HepG2 (cell line): ENCODE data around the gene PRR5L. TPM values are rescaled to one million over a fixed set of nuclear protein-coding genes. Genes with fewer than 3 reads are reported as not detected.

Source experiments
- ATAC-seq: fragments of 200-7000 bp; cut with Tn5 transposase; 3 replicates; pipeline ENCODE4 v1.9.1; 2020; ENCODE audit warnings: mild to moderate bottlenecking, moderate library complexity
- BruUV-seq: library from RNA; stranded (reverse); fragments of 400-500 nt; replicated peaks from 2 replicates; lab custom pipeline; 2021; lab: Mats Ljungman, UMichigan
- CTCF ChIA-PET: fragments of 300-600 bp; formaldehyde crosslinking; extraction: SDS; loops from one replicate; lab custom pipeline; 2021; ENCODE audit warnings: low total read pairs, inconsistent platforms, low intra/inter-chr PET ratio; lab: Yijun Ruan, JAX
- POLR2A ChIA-PET: fragments of 350-600 bp; sonication (Branson Sonifier 250); formaldehyde crosslinking; loops from one replicate; lab custom pipeline; 2020; ENCODE audit warnings: antibody characterized with exemption, inconsistent platforms; lab: Yijun Ruan, JAX
- DNase-seq: peaks from one replicate; pipeline ENCODE4 v3.0.0-alpha.2; 2015; ENCODE audit warnings: low spot score
- FAIRE-seq: peaks from 3 replicates; lab custom pipeline; 2011; peaks lifted over from hg19 to GRCh38; lab: Jason Lieb, UNC
- H2AFZ ChIP-seq: one replicate; pipeline ENCODE4 v1.6.1; 2011; ENCODE audit warnings: low read length, inconsistent platforms
- H3K27ac ChIP-seq: fragments of 300-600 bp; 3 replicates; pipeline ENCODE4 v1.8.0; 2011; ENCODE audit warnings: mixed run types, mild to moderate bottlenecking, mixed read lengths, low read length, inconsistent platforms; ENCODE audit not compliant: insufficient read depth; ENCODE audit errors: extremely low read length
- H3K27me3 ChIP-seq, 2 experiments: fragments of 200-600 bp in 1 of 2; 2 replicates in 1 of 2; 3 replicates in 1 of 2; pipeline versions ENCODE4 v1.6.0 to v1.8.0; 2011; ENCODE audit warnings: low read length in 2 of 2, mild to moderate bottlenecking in 2 of 2, moderate library complexity in 2 of 2, inconsistent platforms in 1 of 2; ENCODE audit not compliant: insufficient read depth in 2 of 2, control insufficient read depth in 1 of 2
- H3K36me3 ChIP-seq, 2 experiments: fragments of 200-600 bp in 1 of 2; replicated peaks in 1 of 2; 2 replicates in 1 of 2; 3 replicates in 1 of 2; pipeline versions ENCODE4 v1.5.1 to v1.8.0; 2011; ENCODE audit warnings: low read length in 2 of 2, inconsistent platforms in 1 of 2; ENCODE audit not compliant: insufficient read depth in 2 of 2, control insufficient read depth in 1 of 2
- H3K4me1 ChIP-seq: 2 replicates; pipeline ENCODE4 v1.5.1; 2012; ENCODE audit warnings: low read length, inconsistent platforms; ENCODE audit not compliant: insufficient read depth
- H3K4me2 ChIP-seq: 2 replicates; pipeline ENCODE4 v1.6.0; 2011; ENCODE audit warnings: low read depth, low read length, inconsistent platforms
- H3K4me3 ChIP-seq, 3 experiments: fragments of 200-600 bp in 1 of 3; sonication (generic), shearing (Covaris generic) in 1 of 3; replicated peaks in 1 of 3; 2 replicates each; pipeline ENCODE4 v1.5.1; 2011 to 2016; ENCODE audit warnings: low read length in 3 of 3, inconsistent platforms in 2 of 3, low read depth in 2 of 3, mild to moderate bottlenecking in 2 of 3, control low read depth in 1 of 3, mixed read lengths in 1 of 3; ENCODE audit not compliant: insufficient read depth in 1 of 3
- H3K79me2 ChIP-seq: one replicate; pipeline ENCODE4 v1.6.1; 2011; ENCODE audit warnings: low read length, inconsistent platforms; ENCODE audit not compliant: insufficient read depth
- H3K9ac ChIP-seq: 2 replicates; pipeline ENCODE4 v1.6.0; 2011; ENCODE audit warnings: mild to moderate bottlenecking, low read depth, low read length, inconsistent platforms; ENCODE audit not compliant: insufficient read depth
- H3K9me3 ChIP-seq: 2 replicates; pipeline ENCODE4 v1.5.1; 2012; ENCODE audit warnings: mild to moderate bottlenecking, low read length
- H4K20me1 ChIP-seq: 2 replicates; pipeline ENCODE4 v1.6.0; 2011; ENCODE audit warnings: inconsistent platforms, mild to moderate bottlenecking, low read length, moderate library complexity; ENCODE audit not compliant: insufficient read depth
- CCDC6 ChIP-seq: sonication (generic); formaldehyde crosslinking; IDR thresholded peaks from 2 replicates; pipeline ENCODE4 v1.8.1; 2022; ENCODE audit warnings: mild to moderate bottlenecking, missing genetic modification reagents, moderate library complexity
- MTF1 ChIP-seq: sonication (generic); formaldehyde crosslinking; IDR thresholded peaks from 2 replicates; pipeline ENCODE4 v1.5.0; 2020; ENCODE audit warnings: missing genetic modification reagents
- ZNF280B ChIP-seq: sonication (generic); formaldehyde crosslinking; IDR thresholded peaks from 2 replicates; pipeline ENCODE4 v1.5.0; 2020; ENCODE audit warnings: missing genetic modification reagents, mild to moderate bottlenecking, borderline replicate concordance
- ZNF281 ChIP-seq: sonication (generic); formaldehyde crosslinking; IDR thresholded peaks from 2 replicates; pipeline ENCODE4 v1.4.0; 2020; ENCODE audit warnings: missing genetic modification reagents, borderline replicate concordance
- ZNF615 ChIP-seq: sonication (generic); formaldehyde crosslinking; IDR thresholded peaks from 2 replicates; pipeline ENCODE4 v1.5.0; 2020; ENCODE audit warnings: mild to moderate bottlenecking, missing genetic modification reagents, borderline replicate concordance
- WGBS: methylation state at CpG from one replicate; pipeline ENCODE4 v1.1.6; 2017; ENCODE audit warnings: low lambda C conversion rate; 5-methylcytosine and 5-hydroxymethylcytosine counted together
- in situ Hi-C: cut with HindIII; loops from 2 replicates; pipeline ENCODE4 v1.10.0; 2017; ENCODE audit warnings: low pct_unique_long_range_greater_than_20kb; ENCODE audit not compliant: extremely low pct_ligation_motif_present
- intact Hi-C: fragments of 100-400 bp; cut with micrococcal nuclease; formaldehyde crosslinking; loops from one replicate; pipeline ENCODE4 v1.10.0; 2022; ENCODE audit not compliant: unreplicated experiment
- polyA plus RNA-seq, 8 experiments: library from polyadenylated mRNA; depleted of rRNA in 3 of 8; stranded (reverse) in 7 of 8; unstranded in 1 of 8; fragments of >200 nt; fragmentation: Illumina TruSeq in 4 of 8; extraction: Trizol in 4 of 8; gene quantifications; 2 replicates each; pipeline versions ENCODE4 v1.2.1 to v1.2.3, GENCODE V29; 2011 to 2016; ENCODE audit warnings: low read depth in 4 of 8, missing spikeins in 1 of 8, mixed read lengths in 1 of 8; ENCODE audit not compliant: insufficient read depth in 1 of 8
- total RNA-seq, 5 experiments: library from RNA; depleted of rRNA; stranded (reverse); fragments of >200 nt; fragmentation: Illumina TruSeq; extraction: Trizol; gene quantifications; 2 replicates each; pipeline ENCODE4 v1.2.3, GENCODE V29; 2016; ENCODE audit warnings: low read depth in 1 of 5

Gene PRR5L
- total and polyA plus RNA-seq, 2 of the 13 experiments (the other 11 are each of a cell fraction or from before 2014, with no cell fraction given): 0.16 TPM; not detected in 1

GRCh38 chr11:36371590-36371989 is 75.5 kb downstream of the PRR5L start:
- Histone ChIP-seq H2AFZ (no peak overlapping the region), H3K4me3 (no peak overlapping the region), H4K20me1 (peaks cover 3% of the 10 kb centered on the region; the same call in 1 of the 2 replicates), H3K9ac (no peak overlapping the region), H3K4me2 (no peak overlapping the region), H3K79me2 (no peaks in the 10 kb centered on the region), H3K27me3 (peaks cover 0 to 19% of the 10 kb centered on the region in 2 experiments; a peak in 2 of 5 replicates), H3K9me3 (no peaks in the 10 kb centered on the region), H3K27ac (no peak overlapping the region), H3K4me1 (no peaks in the 10 kb centered on the region), H3K36me3 (no peaks in the 10 kb centered on the region)
- no peak for ATAC-seq
- BruUV-seq: no TSS peak
- CTCF ChIA-PET: no interaction called here
- POLR2A ChIA-PET: no interaction called here
- FAIRE-seq: no peak
- TF ChIP-seq MTF1 (CRISPR knock-in tag) (no peak), CCDC6 (CRISPR knock-in tag) (no peak), ZNF615 (no peak), ZNF280B (CRISPR knock-in tag) (no peak), ZNF281 (no peak)
- 23% methylated on average over 7 of the region's 7 CpGs for WGBS
- intact Hi-C loops (no loop called here), in situ Hi-C loops (no loop called here)
- DNase-seq: no peak
